ENCODE results near the gene MICAL3.

DNA sequence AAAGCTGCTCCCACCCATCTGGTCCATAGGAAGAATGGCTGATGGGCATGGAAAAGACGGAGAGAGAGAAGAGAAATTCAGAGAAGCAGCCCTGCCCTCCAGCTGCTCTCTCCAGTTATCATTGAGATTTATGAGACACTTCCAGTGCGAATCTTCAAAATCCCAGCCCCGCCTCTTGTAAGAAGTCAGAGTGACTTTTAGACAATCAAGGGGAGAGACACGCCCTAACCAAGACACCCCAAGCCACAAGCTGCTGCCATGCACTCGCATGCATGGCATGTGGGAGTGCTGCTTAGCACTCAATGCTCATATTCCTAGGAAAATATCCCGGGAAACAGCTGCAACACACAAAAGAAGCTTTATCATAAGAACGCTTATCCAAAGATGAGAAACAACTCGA, 139.5 kb downstream of the MICAL3 start:
- TF ChIP-seq, protein P1, sequence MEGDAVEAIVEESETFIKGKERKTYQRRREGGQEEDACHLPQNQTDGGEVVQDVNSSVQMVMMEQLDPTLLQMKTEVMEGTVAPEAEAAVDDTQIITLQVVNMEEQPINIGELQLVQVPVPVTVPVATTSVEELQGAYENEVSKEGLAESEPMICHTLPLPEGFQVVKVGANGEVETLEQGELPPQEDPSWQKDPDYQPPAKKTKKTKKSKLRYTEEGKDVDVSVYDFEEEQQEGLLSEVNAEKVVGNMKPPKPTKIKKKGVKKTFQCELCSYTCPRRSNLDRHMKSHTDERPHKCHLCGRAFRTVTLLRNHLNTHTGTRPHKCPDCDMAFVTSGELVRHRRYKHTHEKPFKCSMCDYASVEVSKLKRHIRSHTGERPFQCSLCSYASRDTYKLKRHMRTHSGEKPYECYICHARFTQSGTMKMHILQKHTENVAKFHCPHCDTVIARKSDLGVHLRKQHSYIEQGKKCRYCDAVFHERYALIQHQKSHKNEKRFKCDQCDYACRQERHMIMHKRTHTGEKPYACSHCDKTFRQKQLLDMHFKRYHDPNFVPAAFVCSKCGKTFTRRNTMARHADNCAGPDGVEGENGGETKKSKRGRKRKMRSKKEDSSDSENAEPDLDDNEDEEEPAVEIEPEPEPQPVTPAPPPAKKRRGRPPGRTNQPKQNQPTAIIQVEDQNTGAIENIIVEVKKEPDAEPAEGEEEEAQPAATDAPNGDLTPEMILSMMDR (IDR thresholded peaks at IDR 0.05; ENCODE audit: insufficient read depth, low read length): no peak
- no peak for TF ChIP-seq POLR2AphosphoS5 (IDR thresholded peaks at IDR 0.05; ENCODE audit: low read depth)
